ENCODE results near the gene MUC5AC. TPM values are rescaled to one million over a fixed set of nuclear protein-coding genes. Genes with fewer than 3 reads are reported as not detected.
"Not testable (repeated sequence)": the region's sequence is repeated elsewhere in the genome, so short reads cannot be mapped to it uniquely, and the experiment has no call there.

Gene MUC5AC
- total and polyA plus RNA-seq, 2 experiments from 2014 or later: not detected

DNA sequence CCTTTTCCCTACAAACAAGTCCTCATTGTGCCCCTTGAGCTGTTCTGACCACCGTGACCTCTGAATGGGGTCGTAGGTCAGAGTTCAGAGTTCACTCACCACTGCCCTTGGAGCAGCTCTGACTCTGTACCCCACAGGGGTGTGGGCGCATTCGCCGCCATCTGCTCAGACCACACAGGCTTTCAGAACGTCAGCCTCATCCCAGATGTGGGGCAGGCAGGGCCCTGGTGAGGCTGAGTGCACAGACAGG is 50.3 kb downstream of the MUC5AC start:
- H3K27ac ChIP-seq: no peak overlapping the region
- TF ChIP-seq, protein P1, sequence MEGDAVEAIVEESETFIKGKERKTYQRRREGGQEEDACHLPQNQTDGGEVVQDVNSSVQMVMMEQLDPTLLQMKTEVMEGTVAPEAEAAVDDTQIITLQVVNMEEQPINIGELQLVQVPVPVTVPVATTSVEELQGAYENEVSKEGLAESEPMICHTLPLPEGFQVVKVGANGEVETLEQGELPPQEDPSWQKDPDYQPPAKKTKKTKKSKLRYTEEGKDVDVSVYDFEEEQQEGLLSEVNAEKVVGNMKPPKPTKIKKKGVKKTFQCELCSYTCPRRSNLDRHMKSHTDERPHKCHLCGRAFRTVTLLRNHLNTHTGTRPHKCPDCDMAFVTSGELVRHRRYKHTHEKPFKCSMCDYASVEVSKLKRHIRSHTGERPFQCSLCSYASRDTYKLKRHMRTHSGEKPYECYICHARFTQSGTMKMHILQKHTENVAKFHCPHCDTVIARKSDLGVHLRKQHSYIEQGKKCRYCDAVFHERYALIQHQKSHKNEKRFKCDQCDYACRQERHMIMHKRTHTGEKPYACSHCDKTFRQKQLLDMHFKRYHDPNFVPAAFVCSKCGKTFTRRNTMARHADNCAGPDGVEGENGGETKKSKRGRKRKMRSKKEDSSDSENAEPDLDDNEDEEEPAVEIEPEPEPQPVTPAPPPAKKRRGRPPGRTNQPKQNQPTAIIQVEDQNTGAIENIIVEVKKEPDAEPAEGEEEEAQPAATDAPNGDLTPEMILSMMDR (IDR thresholded peaks at IDR 0.05; ENCODE audit: low read depth, low read length): no peak
- H3K4me3 ChIP-seq: no peak overlapping the region
- DNase-seq (ENCODE audit: low read depth in 1 of 2, low spot score in 1 of 2): no peak
- no peaks in the 10 kb centered on the region for H3K27me3 ChIP-seq
- H3K9me3 ChIP-seq (ENCODE audit: low read depth): no peaks in the 10 kb centered on the region
- H3K4me1 ChIP-seq (ENCODE audit: low read depth): no peaks in the 10 kb centered on the region
- H3K36me3 ChIP-seq: no peaks in the 10 kb centered on the region

DNA sequence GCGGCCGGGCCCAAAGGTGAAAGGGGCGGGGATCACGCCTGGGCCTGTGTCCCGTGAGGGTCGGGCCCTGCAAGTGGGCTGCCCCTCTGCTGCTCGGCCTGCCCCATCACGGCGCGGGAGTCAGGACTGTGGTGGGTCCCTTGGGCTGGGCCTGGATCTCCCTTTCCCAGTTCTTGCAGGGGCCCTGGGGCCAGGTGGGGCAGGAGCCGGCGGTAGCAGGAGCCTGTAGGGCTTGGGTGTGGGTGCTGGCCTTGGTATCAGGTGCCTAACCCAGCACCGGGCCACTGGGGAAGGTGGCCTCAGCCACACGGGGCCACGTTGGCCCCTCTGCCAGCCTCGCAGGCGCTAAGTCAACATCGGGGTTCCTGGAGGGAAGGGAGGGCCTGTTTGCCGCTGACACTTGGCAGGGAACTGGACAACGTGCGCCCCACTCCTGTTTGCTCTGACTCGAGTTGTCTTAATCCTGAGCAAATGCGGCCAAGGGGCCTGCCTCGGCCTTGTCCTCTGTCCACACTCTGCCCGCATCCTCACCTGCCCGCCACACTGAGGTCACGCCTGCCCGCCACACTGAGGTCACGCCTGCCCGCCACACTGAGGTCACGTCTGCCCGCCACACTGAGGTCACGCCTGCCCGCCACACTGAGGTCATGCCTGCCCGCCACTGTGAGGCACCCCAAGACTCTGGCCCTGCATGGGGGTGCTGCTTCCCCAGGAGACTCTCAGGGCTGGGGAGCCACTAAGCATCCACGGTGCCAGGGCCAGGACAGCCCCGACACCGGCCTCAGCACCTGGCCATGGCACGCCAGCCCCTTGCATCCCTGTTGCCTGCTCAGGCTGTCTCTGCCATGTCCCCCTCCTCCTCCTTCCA is 50.9 kb downstream of the MUC5AC start:
- no peaks in the 10 kb centered on the region for H3K27me3 ChIP-seq
- TF ChIP-seq, protein P1 (IDR thresholded peaks at IDR 0.05; ENCODE audit: low read depth, low read length): no peak
- DNase-seq (ENCODE audit: low read depth in 1 of 2, low spot score in 1 of 2): no peak

DNA sequence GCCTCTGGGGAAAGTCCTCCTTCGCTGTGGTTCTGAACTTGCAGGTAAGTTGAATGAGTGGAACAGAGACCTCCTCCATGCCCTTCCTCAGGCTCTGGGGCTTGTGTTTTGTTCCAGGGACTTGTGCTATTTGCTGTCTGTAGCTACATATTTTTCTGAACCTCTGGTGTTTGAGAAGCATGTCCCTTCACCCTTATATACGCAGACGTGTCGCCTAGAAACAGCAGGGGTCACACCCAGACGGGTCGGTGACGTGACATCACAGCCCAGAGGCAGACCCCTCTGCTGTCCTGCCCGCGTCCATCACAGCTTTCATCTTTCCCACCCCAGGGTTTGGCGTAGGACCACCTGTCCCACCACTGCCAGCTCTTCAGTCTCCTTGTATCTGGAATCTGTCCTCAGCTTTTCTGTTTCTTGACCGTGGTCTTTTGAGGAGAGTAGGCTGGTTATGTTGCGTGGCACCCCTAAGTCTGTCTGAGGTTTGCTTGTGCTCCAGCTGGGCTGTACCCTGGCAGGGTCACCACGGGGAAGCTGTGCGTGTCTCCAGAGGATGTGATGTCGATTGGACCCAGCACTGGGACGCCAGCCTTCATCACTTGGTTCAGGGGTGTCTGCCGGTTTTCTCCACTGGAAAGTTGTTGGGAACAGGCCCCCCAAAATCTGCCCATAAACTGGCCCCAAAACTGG is 51.8 kb downstream of the MUC5AC start:
- Histone ChIP-seq H3K27ac (no peak overlapping the region), H3K4me3 (no peak overlapping the region), H3K27me3 (no peaks in the 10 kb centered on the region), H3K9me3 (ENCODE audit: low read depth) (no peaks in the 10 kb centered on the region), H3K4me1 (ENCODE audit: low read depth) (no peaks in the 10 kb centered on the region), H3K36me3 (no peaks in the 10 kb centered on the region)
- TF ChIP-seq, protein P1 (IDR thresholded peaks at IDR 0.05; ENCODE audit: low read depth, low read length): no peak
- DNase-seq (ENCODE audit: low read depth in 1 of 2, low spot score in 1 of 2): no peak

More for the DNA sequence above, 50.9 kb downstream of the MUC5AC start:
- H3K9me3 ChIP-seq (ENCODE audit: low read depth): no peaks in the 10 kb centered on the region
- H3K4me3 ChIP-seq: no peak overlapping the region
- H3K36me3 ChIP-seq: no peaks in the 10 kb centered on the region
- H3K4me1 ChIP-seq (ENCODE audit: low read depth): no peaks in the 10 kb centered on the region
- no peak overlapping the region for H3K27ac ChIP-seq

DNA sequence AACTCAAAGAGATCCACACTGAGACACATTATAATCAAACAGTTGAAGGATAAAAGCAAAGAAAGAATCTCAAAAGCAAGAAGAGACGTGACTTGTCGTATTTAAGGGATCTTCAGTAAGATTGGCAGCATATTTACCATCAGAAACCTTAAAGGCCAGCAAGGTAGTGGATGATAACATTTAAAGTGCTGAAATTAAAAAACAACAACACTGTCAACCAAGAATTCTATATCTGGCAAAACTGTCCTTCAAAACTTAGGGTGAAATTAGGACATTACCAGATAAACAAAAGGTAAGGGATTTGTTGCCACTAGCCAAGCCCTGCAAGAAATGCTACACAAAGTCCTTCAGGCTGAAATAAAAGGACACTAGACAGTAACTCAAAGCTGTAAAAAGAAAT is 54.1 kb downstream of the MUC5AC start:
- DNase-seq (ENCODE audit: low read depth in 1 of 2, low spot score in 1 of 2): no peak
- Histone ChIP-seq H3K36me3 (no peaks in the 10 kb centered on the region), H3K27me3 (no peaks in the 10 kb centered on the region), H3K4me3 (no peak overlapping the region), H3K4me1 (ENCODE audit: low read depth) (no peaks in the 10 kb centered on the region), H3K9me3 (ENCODE audit: low read depth) (no peaks in the 10 kb centered on the region), H3K27ac (no peak overlapping the region)
- TF ChIP-seq, protein P1 (IDR thresholded peaks at IDR 0.05; ENCODE audit: low read depth, low read length): no peak

DNA sequence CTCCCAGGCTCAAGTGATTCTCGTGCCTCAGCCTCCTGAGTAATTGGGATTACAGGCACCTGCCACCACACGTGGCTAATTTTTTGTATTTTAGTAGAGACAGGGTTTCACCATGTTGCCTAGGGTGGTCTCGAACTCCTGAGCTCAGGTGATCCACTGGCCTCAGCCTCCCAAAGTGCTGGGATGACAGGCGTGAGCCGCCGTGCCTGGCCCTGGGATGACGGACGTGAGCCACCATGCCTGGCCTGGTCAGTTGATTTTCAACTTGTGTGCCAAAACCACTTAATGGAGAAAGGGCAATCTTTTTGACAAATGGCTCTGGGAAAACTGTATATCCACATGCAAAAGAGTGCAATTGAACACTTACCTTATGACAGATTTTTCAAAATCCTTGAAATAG is 58.1 kb downstream of the MUC5AC start:
- not testable (repeated sequence) for H3K9me3 ChIP-seq (ENCODE audit: low read depth); H3K4me3 ChIP-seq; H3K4me1 ChIP-seq (ENCODE audit: low read depth); H3K27ac ChIP-seq; H3K27me3 ChIP-seq; H3K36me3 ChIP-seq; DNase-seq (ENCODE audit: low read depth in 1 of 2, low spot score in 1 of 2)

DNA sequence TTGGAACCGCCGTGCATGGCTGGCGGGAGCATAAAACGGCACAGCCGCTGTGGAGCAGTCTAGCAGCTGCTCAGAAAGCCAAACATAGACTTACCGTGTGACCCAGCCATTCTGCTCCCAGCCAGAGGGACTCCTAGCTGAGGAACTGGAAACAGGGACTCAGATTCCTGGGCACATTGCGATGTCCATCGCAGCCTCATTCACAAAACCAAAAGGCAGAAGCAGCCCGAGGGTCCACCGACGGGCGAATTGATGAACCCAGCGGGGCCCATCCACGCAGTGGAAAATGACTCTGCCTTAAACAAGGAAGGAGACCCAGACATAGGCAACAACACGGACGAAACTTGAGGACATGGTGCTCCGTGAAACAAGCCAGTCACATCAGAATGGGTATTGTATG is 59.4 kb downstream of the MUC5AC start:
- Histone ChIP-seq H3K27me3 (no peaks in the 10 kb centered on the region), H3K9me3 (ENCODE audit: low read depth) (no peaks in the 10 kb centered on the region), H3K36me3 (no peaks in the 10 kb centered on the region), H3K4me1 (ENCODE audit: low read depth) (no peaks in the 10 kb centered on the region), H3K27ac (no peak overlapping the region), H3K4me3 (no peak overlapping the region)
- TF ChIP-seq, protein P1 (IDR thresholded peaks at IDR 0.05; ENCODE audit: low read depth, low read length): no peak
- no peak for DNase-seq (ENCODE audit: low read depth in 1 of 2, low spot score in 1 of 2)

Data from cardiac muscle cell (in vitro differentiated cells and primary cell).